NCI-H524 (cell line): ENCODE measurements around the gene DGKG.

ENCODE experiments used
- DNase-seq, 2 experiments: peaks; one replicate each; lab custom pipeline; 2025; lab: John Stamatoyannopoulos, UW

DGKG gene

GRCh38 chr3:186209810-186210752 lies 152.0 kb downstream of the DGKG start:
- DNase-seq, result peak; percentile 68 to 79

DNA sequence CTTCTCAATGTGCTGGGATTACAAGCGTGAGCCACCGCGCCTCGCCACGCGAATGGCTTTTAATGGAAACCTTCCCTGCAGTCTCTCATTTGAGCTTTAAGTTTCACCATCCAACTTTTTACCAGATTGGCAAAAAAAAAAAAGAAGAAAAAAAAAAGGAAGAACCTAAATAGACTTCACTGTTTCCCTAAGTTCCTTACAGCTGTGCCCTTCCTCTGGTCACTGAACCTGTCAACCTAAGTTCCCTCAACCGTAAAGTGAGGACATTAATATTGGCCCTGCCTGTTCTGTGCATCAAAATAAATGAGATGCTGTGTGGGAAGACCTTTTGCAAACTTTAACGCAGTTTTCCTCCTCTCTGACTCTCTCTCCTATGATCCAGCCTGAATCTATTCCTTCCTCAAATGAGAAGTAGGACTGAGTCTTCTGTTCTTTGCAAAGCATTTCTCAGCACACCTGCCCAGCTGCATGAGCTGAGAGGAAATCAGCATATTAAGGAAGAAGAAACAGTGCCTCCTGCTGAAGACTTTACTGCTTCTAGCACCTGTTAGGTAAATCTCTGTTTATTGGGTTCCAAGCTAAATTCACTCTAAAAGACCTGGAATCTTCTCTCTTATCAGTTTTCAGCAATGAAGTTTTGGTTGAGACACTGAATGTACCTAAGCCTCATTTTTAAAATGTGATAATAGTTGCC lies 153.6 kb downstream of the DGKG start:
- DNase-seq, result no peak

DNA sequence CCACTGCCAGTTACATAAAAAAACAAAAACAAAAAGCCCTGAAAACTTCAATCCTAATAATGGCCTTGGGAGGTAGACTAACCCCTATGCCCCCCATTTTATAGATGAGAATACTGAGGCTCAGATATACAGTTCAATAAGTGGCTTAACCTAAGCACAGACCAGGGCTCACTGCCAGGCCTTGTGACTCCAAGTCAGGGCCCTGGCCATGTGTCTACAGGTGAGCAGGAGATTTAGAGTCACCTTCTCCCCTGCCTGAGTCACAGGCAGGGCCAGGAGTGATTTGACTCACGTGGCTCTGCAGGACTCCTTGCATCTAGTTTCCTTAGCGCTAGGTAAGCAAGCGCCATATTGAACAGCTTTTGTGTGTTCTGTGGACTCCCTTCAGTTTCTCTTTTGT lies 154.5 kb downstream of the DGKG start:
- DNase-seq, result no peak

DNA sequence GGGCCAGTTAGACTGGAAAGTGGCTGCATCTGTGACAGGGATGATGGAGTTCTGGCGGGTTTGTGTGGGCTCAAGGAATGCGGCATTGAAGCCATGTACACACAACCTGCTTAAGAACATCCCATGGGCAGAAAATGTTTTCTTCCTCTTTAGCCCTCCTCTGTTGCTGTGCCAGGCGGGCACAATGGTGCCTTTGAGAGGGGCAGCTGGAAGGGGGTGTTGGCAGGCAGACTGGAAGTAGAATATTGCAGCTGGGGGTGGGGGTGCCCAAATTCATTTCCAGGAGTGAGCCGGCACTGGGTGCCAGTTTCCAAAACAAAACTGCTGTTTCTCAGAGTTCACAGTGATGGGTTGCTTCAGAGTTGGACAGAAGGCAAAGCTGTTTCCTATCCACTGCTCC lies 161.3 kb downstream of the DGKG start:
- DNase-seq, result no peak

- no peak for DNase-seq
Observed at GRCh38 chr3:186198442-186198841, 163.6 kb downstream of the DGKG start.

DNA sequence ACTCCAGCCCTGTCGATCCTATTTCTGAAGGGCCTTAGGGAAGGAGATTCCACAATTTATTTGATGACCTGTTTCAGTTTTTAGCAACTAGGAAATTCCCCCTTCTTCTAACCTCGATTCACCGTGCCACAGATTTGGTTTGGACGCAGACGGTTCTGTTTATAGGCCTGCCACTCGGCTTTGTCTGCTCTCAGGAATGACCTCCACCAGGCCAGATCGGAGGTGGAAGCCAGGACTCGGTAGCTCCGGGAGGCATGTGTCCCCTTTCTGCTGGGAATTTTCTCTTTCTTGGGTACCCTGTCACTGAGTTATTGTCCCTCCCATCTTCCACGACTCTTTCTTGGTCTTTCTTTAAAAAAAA lies 167.6 kb downstream of the DGKG start:
- no peak for DNase-seq

DNA sequence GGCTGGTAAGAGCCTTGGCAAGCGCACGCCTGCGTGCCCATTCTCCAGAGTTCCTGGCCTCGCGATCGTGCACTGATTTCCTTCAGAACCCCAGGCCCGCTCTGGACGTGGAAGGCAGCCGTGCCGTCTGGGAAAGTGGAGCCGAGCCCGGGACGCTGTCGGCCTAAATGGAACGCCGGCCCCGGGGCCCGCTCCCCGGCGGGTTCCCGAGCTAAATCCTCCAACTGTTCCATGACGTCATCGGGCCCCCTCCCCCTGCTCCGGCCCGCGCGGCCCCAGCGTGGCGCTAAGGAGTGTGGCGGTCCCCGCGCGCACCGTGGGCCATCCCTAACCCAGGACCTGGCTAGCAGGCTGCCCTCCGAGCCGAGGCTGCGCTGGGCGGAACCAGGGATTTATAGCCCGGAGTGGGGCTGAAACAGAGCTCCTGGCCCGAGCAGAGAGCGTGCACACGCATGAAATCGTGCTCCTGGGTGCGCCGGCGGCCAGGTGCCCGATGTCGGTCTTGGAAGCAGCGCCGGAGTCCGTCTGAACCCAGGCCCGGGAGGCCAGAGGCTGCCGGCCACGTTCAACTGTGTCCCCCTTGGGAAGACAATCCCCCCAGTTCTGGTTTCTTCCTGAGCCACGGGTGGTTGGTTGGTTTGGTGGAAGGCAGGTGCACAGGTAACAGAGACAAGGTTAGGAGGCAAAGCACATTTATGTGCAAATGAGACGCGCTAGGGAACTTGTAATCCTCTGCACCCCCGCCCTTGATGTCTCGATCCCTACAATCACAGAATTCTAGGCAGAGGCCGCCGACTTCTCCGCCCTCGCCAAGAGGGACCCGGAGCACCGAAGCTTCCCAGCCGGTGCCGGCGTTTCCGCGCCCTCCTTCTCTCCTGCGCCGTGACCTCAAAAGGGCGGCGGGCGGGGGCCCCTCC lies 168.2 kb downstream of the DGKG start:
- DNase-seq, result peak; percentile 41 to 51

GRCh38 chr3:186192823-186193222 lies 169.2 kb downstream of the DGKG start:
- DNase-seq, result no peak

- no peak for DNase-seq
Observed at GRCh38 chr3:186189492-186189891, 172.5 kb downstream of the DGKG start.

GRCh38 chr3:186187401-186188275 lies 174.4 kb downstream of the DGKG start:
- DNase-seq, result no peak

DNA sequence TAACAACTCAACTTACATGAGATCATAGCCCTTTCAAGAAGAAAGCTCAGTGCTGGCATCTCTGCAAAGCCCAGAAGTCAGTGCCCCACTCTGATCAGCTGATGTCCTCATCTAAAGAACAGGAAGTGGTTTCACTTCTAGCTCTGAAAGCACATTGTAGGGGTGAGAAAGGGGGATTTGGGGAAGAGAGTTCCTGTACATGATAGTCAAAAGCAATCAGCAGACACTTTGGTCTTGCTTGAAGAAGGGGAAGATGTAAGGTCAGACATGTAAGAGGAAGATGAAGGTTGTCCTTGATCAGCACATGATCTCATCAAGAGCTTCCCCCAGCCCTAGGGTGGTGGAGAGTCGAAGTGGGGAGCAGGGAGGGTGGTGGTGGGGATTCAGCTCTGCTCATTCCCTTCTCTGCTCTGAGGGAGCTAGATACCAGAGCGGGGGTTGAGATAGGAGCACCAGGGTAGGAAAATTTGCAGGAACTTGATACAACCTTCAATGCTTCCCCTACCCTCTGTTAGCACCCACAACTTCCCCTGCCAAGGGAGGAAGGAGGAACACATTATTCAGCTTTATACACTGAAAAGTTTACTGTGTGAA lies 176.7 kb downstream of the DGKG start:
- DNase-seq, result no peak

GRCh38 chr3:186184021-186184420 lies 178.0 kb downstream of the DGKG start:
- no peak for DNase-seq

DNA sequence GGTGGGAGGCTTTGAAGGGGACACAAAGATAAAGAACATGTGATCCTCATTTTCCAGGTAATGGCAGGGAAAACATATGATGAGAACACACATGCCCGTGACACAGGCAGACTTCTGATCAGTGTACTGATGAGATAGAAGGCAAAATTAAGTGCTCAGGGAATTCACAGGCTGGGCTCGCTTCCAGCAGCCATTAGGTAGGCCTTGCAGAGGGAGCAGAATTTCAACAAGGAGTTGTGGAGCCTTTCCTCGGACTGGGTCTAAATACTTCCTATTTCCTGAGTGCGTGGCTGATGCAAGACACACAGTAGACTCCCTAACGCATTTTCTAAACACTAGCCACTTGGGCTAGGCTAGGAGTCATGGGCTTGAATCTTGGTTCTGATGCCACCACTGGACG lies 179.2 kb downstream of the DGKG start:
- DNase-seq, result no peak

- DNase-seq, result no peak
Observed at GRCh38 chr3:186181901-186182300, 180.1 kb downstream of the DGKG start.

DNA sequence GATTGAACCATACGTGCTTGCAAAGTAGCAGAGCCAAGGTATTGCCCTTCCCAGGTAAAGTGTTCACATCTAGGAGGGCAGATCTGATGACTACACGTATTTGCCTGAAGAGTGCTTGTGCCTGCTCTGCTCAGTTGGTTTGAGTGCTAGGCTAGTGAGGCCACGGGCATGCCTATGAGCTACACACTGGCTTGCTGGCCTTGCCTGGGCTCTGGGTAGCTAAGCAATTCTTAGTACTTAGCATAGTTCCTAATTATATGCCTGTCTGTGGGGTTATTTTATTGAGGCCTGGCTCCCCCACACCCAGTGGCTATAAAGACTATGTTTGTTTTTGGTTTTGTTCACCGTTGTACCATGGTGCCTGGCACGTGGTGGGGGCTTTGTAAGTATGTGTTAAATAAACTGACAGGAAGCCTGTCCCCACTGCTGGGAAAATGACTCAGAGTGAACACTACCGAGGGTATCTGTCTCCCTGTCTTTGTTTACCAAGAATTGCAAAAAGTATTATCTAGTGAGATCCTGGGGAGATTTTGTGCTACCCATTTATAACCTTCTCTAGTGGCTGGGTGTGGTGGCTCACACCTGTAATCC lies 181.0 kb downstream of the DGKG start:
- no peak for DNase-seq

DNA sequence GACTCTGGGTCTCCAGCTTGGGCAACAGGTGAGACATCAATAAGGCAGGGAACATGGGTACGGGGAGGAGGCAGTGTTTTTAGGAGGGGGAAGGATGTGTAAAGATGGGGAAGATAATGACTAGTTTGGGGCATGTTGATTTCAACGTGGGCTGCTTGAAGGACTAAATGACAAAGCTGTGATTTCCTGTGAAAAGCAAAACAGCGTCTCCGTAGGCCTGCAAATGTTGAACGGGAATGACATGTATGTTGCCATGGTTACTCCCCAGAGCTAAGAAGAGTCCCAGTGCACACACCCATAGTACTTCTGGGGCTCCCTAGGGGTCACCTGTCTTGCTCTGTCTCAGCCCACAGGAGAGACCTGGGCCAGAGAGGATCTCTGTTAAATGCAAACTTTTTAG lies 181.9 kb downstream of the DGKG start:
- no peak for DNase-seq

GRCh38 chr3:186178412-186178811 lies 183.6 kb downstream of the DGKG start:
- DNase-seq, result no peak

- DNase-seq, result no peak
Observed at GRCh38 chr3:186176373-186176990, 185.6 kb downstream of the DGKG start.

- no peak for DNase-seq
Observed at GRCh38 chr3:186173224-186173815, 188.7 kb downstream of the DGKG start.

GRCh38 chr3:186172353-186172752 lies 189.7 kb downstream of the DGKG start:
- no peak for DNase-seq
